ENCODE data around the gene TSPAN33.
A peak's percentile ranks its signal among the peaks of the same experiment; 100 is the strongest.
"Not testable (repeated sequence)": the region's sequence is repeated elsewhere in the genome, so short reads cannot be mapped to it uniquely, and the experiment has no call there.

TSPAN33 gene

GRCh38 chr7:129170441-129171021 is 26.0 kb downstream of the TSPAN33 start:
- no peak for DNase-seq

- DNase-seq: not testable (repeated sequence)
Measured at GRCh38 chr7:129173861-129174260, 29.4 kb downstream of the TSPAN33 start.

- DNase-seq: no peak
Measured at GRCh38 chr7:129176916-129177710, 32.6 kb downstream of the TSPAN33 start.

- DNase-seq: no peak
Measured at GRCh38 chr7:129184981-129185670, 40.6 kb downstream of the TSPAN33 start.

- DNase-seq: no peak
Measured at GRCh38 chr7:129186749-129187260, 42.3 kb downstream of the TSPAN33 start.

GRCh38 chr7:129187681-129188371 is 43.3 kb downstream of the TSPAN33 start:
- no peak for DNase-seq

- peak; percentile 61 for DNase-seq
Measured at GRCh38 chr7:129188372-129188891, 43.9 kb downstream of the TSPAN33 start, which contains the start of gene SMO. TSS of gene SMO (plus strand) at chr7:129188633. CDS start at chr7:129189152, 519 bp downstream.

- no peak for DNase-seq
Measured at GRCh38 chr7:129188892-129189660, 44.6 kb downstream of the TSPAN33 start.

- DNase-seq: no peak
Measured at GRCh38 chr7:129189661-129190310, 45.3 kb downstream of the TSPAN33 start.

- no peak for DNase-seq
Measured at GRCh38 chr7:129191272-129191671, 46.8 kb downstream of the TSPAN33 start.

GRCh38 chr7:129193892-129194291 is 49.4 kb downstream of the TSPAN33 start:
- no peak for DNase-seq

GRCh38 chr7:129197771-129198170 is 53.3 kb downstream of the TSPAN33 start:
- no peak for DNase-seq

GRCh38 chr7:129199406-129199805 is 54.9 kb downstream of the TSPAN33 start:
- DNase-seq: no peak

- DNase-seq: no peak
Measured at GRCh38 chr7:129202058-129202777, 57.7 kb downstream of the TSPAN33 start.

- DNase-seq: no peak
Measured at GRCh38 chr7:129203050-129203741, 58.7 kb downstream of the TSPAN33 start.

GRCh38 chr7:129205126-129205818 is 60.8 kb downstream of the TSPAN33 start:
- no peak for DNase-seq

GRCh38 chr7:129205987-129206785 is 61.7 kb downstream of the TSPAN33 start:
- no peak for DNase-seq

GRCh38 chr7:129208667-129209066 is 64.2 kb downstream of the TSPAN33 start:
- DNase-seq: no peak

Data from fibroblast of skin of scalp (primary cell).